VCaP (cell line): Measurements from ENCODE around the gene CCDC38.

ENCODE experiments used
- H3K27ac ChIP-seq: fragments of 450-650 bp; 2 replicates; pipeline ENCODE4 v1.5.1; 2017
- TF ChIP-seq, protein P1 (sequence below): fragments of 450-650 bp; conservative IDR thresholded peaks from 2 replicates; pipeline ENCODE4 v1.5.1; 2017; ENCODE audit warnings: mild to moderate bottlenecking, moderate library complexity

Gene CCDC38

DNA sequence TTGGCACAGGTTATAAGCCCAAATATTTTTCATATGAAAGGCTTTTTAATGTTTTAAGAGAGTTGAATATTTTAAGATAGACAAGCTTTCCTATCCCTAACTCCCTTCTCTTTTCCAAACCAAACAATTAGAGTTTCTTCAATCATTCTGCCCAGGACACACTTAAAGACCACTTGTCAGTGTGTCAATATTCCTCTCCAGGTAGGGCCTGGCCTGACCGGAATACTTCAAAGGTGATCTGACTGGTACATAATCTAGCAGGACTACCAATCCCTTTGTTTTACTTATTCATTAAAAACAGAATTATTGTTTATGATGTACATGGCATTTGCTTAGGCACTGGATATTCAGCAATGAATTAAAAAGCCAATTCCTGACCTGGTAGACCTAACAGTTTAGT lies 107.8 kb downstream of the CCDC38 start:
- no peak overlapping the region for H3K27ac ChIP-seq
- TF ChIP-seq, protein P1, sequence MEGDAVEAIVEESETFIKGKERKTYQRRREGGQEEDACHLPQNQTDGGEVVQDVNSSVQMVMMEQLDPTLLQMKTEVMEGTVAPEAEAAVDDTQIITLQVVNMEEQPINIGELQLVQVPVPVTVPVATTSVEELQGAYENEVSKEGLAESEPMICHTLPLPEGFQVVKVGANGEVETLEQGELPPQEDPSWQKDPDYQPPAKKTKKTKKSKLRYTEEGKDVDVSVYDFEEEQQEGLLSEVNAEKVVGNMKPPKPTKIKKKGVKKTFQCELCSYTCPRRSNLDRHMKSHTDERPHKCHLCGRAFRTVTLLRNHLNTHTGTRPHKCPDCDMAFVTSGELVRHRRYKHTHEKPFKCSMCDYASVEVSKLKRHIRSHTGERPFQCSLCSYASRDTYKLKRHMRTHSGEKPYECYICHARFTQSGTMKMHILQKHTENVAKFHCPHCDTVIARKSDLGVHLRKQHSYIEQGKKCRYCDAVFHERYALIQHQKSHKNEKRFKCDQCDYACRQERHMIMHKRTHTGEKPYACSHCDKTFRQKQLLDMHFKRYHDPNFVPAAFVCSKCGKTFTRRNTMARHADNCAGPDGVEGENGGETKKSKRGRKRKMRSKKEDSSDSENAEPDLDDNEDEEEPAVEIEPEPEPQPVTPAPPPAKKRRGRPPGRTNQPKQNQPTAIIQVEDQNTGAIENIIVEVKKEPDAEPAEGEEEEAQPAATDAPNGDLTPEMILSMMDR, result no peak

DNA sequence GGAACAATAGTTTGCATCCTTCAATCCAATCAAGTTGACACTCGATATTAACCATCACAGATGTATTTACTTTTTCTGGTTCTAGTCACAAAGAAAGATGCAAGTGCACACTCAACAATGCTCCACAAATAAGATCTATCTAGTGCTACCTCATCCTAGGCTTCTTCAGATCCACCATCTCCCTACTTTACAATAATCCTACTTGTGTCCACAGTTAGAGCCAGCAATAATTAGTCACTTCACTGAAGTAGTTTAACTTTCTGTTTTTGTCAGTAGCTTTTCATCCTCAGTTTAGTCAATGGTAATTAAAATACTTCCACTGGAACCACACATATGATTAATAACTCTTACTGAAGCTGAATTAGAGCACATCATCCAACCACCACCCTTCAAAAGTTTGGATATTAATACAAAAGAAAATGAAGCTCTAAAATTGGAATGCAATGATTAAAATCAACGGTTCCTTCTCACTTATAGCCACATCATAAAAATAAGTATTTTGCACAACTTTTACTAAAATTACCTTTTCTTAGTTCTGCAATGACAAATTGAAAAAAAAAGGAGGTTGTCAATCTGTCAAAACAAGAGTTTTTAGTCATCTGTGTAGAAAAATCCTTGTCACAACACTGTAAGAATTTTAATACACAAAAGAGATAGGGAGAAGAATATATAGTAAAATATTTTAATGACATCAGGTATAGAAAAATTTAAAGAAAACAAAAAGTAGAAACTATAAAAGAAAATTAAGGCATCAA lies 111.9 kb downstream of the CCDC38 start:
- TF ChIP-seq, protein P1, result no peak
- peak overlapping the region; percentile 44 for H3K27ac ChIP-seq

DNA sequence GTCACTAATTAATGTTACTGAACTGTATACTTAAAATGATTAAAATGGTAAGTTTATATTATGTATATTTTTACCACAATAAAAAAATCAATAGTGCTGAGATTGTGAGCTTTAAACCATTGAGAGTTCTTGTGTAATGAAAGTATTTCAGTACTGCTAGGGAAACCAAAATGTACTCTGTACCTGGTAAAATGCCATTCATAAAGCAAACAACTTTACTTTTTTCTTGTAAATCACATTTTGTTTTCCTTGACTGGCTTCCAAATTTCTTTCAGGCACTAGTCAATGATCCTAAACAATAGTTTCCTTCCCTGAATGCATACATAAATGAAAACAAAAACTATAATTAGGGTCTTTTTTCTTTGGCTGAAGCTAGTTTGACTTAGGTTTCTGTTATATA lies 113.0 kb downstream of the CCDC38 start:
- H3K27ac ChIP-seq, result peak overlapping the region; percentile 44
- TF ChIP-seq, protein P1, result no peak

DNA sequence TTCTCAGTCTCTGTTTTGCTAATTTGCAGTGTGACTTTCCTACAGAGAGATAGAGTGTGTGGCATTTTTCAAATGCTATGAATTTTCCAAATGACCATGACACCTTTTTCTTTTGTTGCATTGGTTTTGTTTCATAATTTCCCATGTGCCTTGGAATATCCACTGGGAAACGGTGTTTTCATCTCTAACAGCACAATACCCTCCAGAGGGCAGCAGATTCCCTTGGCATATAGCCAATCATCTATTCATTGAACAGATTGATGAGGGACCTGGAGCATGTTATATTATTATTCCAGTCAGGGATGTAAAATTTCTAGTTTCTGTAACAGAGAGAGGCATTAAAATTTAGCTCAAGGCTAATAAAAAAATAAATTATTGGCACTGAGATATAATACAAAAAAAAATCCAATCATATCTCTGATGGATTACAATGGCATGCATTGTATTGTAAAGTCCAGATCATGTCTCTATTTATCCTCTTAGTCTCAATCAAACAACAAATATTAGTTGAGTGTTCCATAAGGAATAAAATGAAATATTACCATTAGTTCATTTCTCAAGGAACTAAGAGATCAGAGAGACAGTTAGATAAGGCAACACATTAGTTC lies 122.2 kb downstream of the CCDC38 start:
- H3K27ac ChIP-seq, result no peak overlapping the region
- TF ChIP-seq, protein P1, result peak; percentile 85
